COLO668 (cell line): Measurements from ENCODE around the gene LTA4H.

Source experiments
- DNase-seq: peaks from one replicate; lab custom pipeline; 2025; ENCODE audit not compliant: unreplicated experiment; lab: John Stamatoyannopoulos, UW

The LTA4H gene

DNA sequence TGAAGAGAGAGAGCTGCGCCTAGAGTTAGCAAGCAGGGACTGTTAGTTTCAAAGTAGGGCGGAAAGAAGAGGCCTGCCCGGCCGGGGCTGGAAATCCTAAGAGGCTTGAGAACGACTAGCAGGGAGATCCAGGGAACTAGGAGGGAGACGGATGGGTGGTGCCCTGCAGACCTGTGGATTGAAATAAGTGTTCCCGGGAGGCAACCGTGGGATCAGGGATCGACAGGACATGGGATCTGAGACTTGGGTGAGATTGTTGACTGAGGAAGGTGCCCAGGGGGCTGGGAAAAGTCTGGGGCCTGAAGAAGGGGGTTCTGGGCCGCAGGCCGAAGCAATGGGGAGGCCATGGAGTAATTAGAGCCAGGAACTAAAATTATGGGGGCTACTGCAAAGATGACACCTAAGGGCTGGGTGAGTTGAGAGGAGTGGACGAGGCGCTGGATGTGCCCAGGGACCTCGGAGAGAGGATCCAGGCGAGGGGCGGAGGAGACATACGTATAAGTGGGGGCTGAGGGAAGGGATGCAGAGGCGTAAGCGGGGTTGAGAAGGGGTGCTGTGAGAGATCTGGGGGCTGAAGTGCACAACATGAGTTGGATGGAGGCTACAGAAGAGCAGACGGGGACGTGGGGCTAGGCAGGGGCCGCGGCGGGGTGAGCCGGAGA, 635 bp downstream of the LTA4H start:
- DNase-seq: peak; percentile 54

DNA sequence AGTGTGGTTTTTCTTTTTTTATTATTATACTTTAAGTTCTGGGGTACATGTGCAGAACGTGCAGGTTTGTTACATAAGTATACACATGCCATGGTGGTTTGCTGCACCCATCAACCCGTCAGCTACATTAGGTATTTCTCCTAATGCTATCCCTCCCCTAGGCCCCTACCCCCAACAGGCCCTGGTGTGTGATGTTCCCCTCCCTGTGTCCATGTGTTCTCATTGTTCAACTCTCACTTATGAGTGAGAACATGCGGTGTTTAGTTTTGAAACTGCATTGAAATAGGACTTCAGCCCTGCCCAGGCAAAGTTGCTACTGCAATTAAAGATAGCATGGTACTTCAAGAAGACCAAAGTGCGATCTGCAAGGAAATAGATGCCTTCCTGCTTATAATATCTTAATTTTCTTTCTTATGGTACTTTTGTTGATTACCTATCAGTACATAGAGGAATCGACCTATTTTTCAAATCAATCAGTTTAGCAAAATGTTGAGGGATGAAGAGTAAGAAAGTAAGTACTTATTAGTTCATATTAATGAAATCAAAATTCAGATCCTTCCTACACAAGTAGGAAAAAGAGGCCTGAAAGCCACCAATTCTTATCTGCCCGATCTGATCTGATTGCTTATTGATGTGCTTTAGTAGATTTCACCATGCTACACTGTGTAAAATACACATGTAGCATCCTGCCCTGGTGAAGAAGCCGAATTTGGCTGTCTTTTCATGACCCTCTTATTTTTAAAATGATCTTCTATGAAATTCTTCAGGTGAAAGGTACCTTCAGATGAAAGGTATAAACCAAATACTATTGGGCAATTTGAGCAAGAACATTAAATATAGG, 1.6 kb downstream of the LTA4H start:
- DNase-seq: no peak

DNA sequence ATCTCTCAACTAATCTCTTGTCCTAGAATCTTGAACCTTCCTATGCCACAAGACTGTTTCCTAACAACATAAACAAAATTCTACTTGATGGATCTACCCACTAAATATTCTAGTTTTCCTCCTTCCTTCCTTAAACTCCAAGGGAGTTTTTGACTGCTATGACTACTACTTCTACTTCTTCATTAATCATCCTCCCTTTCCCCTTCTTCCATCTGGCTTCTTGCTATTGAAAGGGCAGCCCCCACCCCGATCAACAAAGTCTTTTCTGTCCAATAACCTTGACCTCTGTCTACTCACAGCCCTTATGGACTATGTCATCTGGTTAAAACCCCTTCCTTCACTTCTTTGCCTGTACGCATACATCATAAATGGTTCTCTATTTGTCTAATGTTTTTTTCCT, 5.6 kb downstream of the LTA4H start:
- DNase-seq: no peak

DNA sequence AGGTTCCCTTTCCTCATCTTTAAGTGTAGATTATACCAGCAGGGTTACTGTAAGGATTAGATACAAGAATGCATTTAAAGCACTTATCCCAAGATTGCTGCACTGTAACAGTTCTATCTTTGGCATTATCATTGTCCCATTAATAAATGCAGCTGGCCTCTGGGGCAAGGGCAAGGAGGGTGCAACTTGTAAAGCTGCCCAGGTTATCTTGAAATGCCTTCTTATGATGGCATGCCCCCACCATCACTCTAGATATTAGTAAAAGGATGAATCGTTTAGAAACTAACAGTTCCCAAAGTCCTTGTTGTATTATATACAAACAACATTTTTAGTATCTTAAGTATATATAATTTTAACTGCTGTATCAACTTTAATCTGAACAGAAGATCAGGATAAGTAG, 6.8 kb downstream of the LTA4H start:
- no peak for DNase-seq

DNA sequence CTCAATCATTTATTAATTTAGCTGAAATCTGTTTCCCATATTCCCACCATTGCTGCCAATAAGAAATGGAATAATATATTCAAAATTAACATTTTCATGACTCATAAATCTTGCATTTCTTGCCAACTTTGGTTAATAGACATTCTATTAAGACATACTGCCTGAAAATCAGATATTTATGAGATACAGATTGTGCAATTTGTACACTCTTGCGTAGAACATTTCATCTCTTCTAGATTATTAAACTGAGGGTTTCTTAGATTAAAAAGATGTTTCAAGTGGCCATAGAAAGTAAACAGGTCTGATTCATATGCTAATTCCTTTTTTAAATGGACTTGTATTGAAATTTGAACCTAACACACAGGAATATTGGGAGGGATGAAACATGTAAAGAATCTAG, 9.1 kb downstream of the LTA4H start:
- DNase-seq: no peak

DNA sequence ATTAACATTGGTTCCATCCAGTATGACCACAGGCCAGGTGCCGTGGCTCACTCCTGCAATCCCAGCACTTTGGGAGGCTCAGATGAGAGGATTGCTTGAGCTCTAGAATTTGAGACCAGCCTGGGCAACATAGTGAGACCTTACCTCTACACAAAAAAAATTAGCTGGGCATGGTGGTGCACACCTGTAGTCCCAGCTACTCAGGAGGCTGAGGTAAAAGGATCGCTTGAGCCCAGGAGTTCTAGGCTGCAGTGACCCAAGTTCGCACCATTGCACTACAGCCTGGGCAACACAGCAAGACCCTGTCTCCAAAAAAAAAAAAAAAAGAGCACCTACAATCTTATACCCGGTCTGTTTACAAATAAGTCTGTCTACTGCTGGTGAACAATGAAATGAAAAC, 9.9 kb downstream of the LTA4H start:
- DNase-seq: no peak

DNA sequence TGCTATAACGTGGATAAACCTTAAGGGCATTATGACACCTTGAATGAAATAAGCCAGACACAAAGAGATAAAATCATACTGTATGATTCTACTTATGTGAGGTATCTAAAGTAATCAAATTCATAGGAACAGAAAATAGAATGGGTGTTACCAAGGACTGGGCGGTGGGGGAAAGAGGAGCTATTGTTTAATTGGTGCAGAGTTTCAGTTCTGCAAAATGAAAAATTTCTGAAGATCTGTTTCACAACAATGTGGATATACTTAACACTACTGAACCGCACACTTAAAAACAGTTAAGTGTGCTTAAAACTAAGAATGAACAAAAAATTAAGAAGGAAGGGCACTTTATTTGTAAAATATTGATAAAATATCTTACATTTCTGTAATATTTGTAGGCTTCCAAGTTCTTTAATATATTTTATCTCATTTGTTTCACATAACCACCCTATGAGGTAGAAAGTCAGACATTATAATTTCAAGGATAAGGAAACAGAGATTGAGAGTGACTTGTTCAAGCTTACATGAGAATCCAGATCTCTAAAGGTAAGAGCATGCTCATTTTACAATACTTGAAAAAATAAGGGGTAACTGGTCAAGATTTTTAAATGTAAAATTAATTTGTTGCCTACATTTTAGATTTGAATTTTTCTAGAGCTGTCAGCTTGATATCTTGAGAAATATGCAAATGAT, 14.9 kb downstream of the LTA4H start:
- DNase-seq: no peak

DNA sequence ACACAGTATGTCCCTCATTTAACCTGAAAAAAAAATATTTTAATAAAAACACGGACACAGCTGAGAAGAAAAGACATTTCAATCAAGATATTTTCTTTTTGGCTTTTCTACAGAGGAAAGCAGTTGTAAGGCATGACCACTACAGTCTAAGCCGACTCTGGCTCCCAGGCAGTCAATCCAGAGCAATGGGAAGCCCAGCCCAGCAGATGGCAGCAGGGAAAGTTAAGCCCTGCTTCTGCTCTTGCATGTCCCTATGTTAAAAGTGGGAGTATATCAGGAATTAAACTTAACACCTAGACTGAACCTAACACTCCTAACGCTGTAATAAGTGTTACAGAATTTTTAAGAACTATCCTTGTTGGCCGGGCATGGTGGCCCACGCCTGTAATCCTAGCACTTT, 19.7 kb downstream of the LTA4H start:
- peak; percentile 37 for DNase-seq

DNA sequence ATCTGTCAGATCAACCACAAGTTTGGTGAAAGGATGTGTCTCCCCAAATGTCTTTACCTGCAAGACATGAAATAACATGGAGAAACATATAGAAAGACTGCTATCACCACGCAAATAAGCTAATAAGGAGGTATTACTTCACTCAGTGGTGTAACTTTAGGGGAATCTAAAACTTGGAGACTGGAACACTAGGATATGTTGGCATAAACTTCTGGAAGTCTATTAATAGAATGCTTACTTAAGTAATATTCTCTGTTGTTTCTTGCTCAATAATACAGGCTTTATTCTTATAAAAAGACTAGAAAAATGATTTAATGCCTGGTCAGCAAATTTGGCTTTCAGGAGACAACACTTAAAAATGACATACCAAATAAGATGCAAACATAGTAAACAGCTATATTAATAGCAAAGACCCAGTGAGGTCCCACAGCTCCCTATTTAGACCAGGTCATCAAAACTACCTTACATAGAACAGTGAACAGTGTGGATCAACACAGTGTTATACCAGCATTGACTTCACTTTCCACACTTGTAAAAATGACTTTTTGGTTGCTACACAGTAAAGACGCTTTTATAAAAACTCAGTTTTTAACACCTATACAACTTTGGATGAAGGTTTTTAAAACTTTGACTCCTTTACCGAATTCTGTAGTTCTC, 20.3 kb downstream of the LTA4H start:
- DNase-seq: no peak

DNA sequence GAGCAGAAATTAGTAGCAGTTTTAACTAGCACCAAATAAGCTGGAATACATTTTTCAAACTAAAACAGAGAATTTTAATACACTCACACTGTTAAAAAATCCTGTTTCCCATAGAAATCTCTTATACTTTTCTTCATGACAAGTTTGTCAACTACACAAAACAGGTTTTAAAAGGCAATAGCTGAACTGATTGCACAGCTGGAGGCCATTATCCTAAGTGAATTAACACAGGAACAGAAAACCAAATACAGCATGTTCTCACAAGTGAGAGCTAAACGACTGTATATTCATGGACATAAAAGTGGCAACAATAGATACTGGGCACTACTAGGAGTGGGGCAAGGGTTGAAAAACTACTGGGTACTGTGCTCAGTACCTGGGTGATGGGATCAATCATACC, 27.7 kb downstream of the LTA4H start:
- DNase-seq: no peak

DNA sequence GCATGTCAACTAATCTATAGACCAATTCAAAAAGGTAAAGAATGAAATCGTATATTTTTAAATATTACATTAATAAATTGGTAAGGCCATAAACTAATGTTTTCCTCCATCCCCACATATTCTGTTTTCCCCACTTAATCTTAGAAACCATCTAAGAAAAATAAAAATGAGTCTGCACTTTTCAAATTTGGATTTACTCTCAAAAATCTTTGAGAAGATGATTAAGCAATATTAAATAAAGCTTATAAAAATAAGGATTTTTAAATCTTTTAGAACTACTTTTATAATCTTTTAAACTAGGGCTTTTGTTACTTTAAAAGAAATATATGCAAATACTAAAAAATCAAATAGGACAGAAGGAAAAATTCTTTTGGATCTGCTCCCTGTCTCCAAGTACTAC, 28.7 kb downstream of the LTA4H start:
- no peak for DNase-seq

DNA sequence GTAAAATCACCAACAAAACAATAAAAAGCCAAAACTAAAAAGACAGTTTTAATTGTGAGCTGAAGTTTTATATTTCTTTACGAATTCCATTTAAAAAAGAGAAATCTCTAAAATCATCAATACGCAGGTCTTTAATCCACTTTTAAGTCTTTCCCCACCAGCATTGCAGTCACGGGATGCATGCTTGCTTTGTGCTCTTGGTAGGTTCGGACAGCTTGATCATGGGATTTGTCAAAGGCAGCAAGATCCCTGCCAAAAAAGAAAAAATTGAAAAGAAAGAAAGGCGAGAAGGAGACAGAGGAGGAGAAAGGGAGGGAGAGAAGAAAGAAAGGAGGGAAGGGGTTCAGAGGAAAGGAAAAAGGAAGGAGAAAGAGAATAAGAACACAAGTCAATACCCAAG, 34.5 kb downstream of the LTA4H start:
- no peak for DNase-seq

DNA sequence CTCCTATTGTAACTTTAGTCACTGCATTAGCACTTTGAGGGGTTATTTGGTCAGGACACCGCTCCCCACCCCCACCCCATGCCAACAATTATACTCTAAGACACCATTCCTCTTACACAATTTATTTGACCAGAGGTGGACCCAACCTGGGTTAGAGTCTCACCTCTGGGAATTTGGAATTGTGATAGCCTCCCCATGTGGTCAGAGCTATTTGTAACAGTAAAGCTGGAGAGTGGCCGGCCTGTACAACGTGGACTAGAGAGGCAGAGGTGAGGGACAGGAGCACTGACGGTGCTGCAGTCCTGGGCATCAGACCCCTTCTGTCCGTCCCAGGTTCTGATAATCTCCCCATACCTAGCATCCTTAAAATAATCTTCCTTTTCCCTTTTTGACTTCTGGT, 35.9 kb downstream of the LTA4H start:
- no peak for DNase-seq

DNA sequence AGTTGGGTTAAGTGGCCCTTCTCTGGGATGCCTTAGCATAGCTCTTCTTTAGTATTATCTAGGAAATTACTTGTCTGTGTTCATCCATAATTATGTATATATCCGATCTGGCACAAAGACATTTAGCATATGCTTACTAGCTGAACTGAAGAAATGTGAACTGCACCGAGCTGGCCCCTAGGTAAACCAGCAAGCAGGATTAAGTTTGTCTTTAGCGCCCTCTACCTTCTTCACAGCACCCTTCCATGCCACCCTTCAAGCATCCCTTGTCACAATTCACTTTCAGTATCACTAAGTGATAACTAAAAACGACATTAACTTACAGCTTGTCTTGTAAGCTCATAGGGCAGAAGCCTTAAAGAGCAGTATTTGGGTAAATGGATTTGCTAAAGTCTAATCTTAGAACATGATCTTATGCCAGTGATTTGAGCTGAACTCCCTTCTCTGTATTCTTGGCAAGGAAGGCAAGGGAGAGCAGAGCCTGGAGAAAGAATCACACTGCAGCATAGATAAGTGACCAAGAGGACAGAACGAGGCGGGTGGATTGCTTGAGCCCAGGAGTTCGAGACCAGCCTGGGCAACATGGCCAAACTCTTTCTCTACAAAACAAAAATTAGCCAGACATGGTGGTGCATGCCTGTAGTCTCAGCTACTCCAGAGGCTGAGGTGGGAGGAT, 36.6 kb downstream of the LTA4H start:
- peak; percentile 38 for DNase-seq

DNA sequence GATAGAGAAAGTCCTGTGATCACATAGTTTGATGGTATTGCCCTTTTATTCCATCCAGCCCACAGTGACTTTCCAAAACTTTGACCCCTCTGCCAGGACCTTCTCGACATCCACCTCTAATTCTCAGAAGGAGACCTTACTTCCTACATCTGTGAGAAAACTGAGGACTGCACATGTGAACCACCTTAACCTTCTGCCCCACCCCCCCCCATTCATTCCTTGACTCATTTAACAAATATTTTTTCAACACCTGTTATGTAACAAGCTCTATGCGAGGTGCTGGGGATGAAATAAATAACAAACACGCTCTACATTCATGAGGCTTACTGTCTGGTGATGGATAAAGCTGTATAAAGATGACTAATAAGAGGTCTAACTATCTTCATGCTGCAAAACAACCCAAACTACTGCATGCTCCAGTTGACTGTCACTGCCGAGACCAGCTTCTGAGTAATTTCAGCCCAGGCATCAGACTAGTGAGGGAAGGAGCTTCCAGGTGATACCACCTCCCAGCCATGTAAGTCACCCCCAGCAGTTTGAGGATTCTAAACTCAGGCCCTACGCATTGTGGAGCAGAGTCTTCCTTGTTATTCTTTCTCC, 37.4 kb downstream of the LTA4H start:
- no peak for DNase-seq

DNA sequence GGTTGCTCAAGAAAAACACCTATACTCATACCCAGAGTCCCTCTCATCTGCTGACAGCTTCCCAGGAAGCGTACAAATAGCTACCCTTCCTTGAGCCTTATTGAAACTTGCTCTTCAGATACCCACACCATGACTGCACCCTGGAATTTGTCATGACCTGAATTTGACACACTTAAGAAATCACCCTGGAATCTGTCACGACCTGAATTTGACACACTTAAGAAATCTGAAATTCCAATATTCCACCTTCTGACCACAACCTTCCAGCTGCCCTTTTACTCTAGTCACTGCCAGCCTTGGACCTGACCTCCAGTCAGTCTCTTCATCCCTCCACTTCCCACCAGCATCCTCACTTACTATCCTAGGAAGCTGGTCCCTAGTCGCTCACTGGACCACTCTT, 38.1 kb downstream of the LTA4H start:
- no peak for DNase-seq

DNA sequence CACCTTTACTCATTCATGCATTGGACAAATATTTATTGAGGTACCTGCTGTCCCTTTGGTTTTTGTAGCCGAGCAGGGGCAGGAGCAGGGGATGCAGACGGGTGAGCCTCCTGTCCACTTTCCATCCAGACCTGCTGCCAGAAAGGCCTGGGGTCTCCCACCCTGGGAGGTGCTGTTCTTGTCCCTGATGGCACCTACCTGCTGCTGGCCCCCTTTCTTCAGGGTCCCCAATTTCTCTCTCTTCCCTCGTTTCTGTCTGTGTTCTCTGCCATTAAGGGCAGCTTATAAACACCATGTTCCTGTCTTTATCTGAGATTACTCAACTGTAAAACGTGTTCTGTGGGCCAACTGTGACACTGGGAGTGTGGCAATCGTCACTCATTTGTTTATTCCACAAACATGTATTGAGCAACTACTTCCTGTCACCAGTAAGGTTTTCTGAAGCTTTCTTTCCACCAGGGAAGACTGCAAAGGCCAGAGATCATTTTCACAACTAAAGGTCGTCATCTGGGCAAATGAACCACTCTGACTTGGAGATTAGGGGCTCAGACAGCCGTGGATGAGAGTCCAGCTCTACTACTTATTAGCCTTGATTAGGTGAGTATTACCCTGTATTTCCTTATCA, 39.2 kb downstream of the LTA4H start, which contains the start of gene HAL:
HAL (minus strand) TSS at position 311 of the 625 bp plus-strand sequence. CDS start 434 bp downstream, outside the sequence.
- DNase-seq: no peak

DNA sequence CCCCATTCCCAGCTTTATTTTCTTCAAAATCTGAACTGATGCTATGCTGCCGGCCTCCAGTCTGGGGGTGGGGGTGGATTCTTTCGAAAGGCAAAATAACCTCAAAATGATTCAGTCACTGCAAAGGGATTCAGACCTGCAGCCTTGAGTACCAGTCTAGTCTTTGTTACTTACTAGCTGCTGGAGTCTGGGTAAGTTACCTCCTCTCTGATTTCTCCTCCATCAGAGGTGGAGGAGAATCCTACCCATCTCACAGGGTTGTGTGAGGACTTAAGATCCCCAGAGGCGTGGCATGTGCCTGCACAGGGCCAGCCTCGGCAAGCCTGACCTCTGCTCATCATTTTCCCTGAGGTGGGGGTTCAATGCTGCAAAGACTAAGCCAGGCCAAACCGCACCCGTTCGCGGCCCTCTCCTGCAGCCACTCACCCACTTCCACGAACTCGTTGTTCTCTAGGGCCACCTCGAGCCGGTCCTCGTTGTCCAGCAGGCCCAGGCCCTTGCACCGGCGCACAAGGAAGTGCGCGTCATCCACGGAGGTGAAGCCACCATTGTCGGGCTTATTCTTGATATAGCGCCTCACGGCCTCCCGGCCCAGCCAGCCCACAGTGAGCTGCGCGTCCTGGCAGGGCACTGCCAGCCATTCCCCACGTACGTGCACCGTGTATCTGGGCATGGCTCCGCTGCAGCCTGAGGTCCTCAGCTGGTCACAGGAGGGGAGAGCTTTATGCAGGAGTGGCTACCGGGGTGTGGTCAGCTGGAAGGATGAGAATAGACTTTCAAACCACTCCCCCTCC, 40.0 kb downstream of the LTA4H start:
- peak; percentile 21 for DNase-seq

DNA sequence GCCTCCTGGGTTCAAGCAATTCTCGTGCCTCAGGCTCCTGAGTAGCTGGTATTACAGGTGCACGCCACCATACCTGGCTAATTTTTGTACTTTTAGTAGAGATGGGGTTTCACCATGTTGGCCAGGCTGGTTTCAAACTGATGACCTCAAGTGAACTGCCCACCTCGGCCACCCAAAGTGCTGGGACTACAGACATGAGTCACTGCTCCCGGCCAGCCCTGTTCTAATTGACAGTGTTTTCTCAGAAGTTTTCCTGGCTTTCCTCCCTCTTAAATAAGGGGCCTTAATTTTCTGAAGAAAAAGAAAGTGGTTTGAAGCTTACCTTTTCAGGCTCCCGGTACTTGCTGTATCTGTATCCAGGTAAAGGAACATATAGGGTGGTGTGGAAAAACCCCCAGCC, 40.9 kb downstream of the LTA4H start:
- no peak for DNase-seq
